Calu3 (cell line): ENCODE measurements around the gene TRIO. TPM values are rescaled to one million over a fixed set of nuclear protein-coding genes. Genes with fewer than 3 reads are reported as not detected.

Experiments used
- BruUV-seq: library from RNA; stranded (reverse); fragments of 400-500 nt; replicated peaks from 2 replicates; lab custom pipeline; 2021; lab: Mats Ljungman, UMichigan
- CTCF ChIA-PET: fragments of 300-600 bp; sonication (Branson Sonifier 250); formaldehyde crosslinking; loops from one replicate; lab custom pipeline; 2022; ENCODE audit warnings: antibody characterized with exemption; lab: Charles Lee
- DNase-seq: peaks from one replicate; pipeline ENCODE4 v3.0.0; 2022
- H3K27ac Mint-ChIP-seq: one replicate; pipeline ENCODE4 v1.8.0; 2022; ENCODE audit warnings: mixed read lengths; ENCODE audit not compliant: unreplicated experiment
- H3K27me3 Mint-ChIP-seq: one replicate; pipeline ENCODE4 v1.8.0; 2022; ENCODE audit warnings: mixed read lengths; ENCODE audit not compliant: unreplicated experiment
- H3K36me3 Mint-ChIP-seq: one replicate; pipeline ENCODE4 v1.8.0; 2022; ENCODE audit warnings: mild to moderate bottlenecking, moderate library complexity, mixed read lengths; ENCODE audit not compliant: insufficient read depth, unreplicated experiment
- H3K4me1 Mint-ChIP-seq: one replicate; pipeline ENCODE4 v1.8.0; 2022; ENCODE audit warnings: mild to moderate bottlenecking, low read depth, mixed read lengths; ENCODE audit not compliant: unreplicated experiment
- H3K4me3 Mint-ChIP-seq: one replicate; pipeline ENCODE4 v1.8.0; 2022; ENCODE audit warnings: mild to moderate bottlenecking, low read depth, moderate library complexity, mixed read lengths; ENCODE audit not compliant: unreplicated experiment
- H3K9me3 Mint-ChIP-seq: one replicate; pipeline ENCODE4 v1.8.0; 2022; ENCODE audit warnings: low read depth, mixed read lengths; ENCODE audit not compliant: unreplicated experiment
- CTCF ChIP-seq: fragments of 200-600 bp; IDR thresholded peaks from one replicate; pipeline ENCODE4 v1.8.0; 2022; ENCODE audit warnings: antibody characterized with exemption; ENCODE audit not compliant: unreplicated experiment
- intact Hi-C: fragments of 100-400 bp; cut with micrococcal nuclease; formaldehyde crosslinking; loops from one replicate; pipeline ENCODE4 v1.10.0; 2022; ENCODE audit not compliant: unreplicated experiment
- total RNA-seq: library from RNA; stranded (reverse); gene quantifications from 2 replicates; pipeline ENCODE4 v1.2.3, GENCODE V29; 2022

The TRIO gene
- total RNA-seq, 1 experiment from 2014 or later: 183 TPM

DNA sequence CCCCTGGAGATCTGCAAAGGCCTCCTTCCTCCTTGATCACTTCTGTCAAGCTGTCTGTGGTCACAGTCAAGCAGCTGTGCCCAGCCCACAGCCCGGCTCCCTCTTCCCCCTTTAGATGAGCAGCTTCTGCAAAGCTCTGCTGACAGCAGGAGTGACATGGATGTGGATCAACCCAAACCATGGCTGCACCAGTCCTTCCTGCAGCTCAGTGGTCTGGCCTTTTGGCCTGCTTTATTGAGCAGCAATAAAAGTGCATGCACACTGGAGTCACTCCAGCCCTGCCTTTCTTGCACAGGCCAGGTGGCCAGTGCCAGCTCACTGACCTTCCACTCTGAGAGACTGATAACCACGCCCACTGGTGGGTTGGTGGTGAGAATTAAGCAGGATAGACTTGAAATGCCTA lies 347.2 kb downstream of the TRIO start:
- Mint-ChIP-seq H3K4me1 (no peaks in the 10 kb centered on the region), H3K4me3 (no peak overlapping the region), H3K36me3 (peaks cover 42% of the 10 kb centered on the region), H3K27me3 (no peaks in the 10 kb centered on the region), H3K9me3 (no peaks in the 10 kb centered on the region), H3K27ac (no peak overlapping the region)
- DNase-seq: no peak
- CTCF ChIA-PET: no interaction called here
- intact Hi-C loops: no loop called here
- no peak for TF ChIP-seq CTCF
- BruUV-seq: no TSS peak

GRCh38 chr5:14491015-14491915 lies 348.1 kb downstream of the TRIO start:
- TF ChIP-seq CTCF: no peak
- Mint-ChIP-seq H3K4me1 (no peaks in the 10 kb centered on the region), H3K27me3 (no peaks in the 10 kb centered on the region), H3K36me3 (peaks cover 41% of the 10 kb centered on the region), H3K9me3 (no peaks in the 10 kb centered on the region), H3K4me3 (no peak overlapping the region), H3K27ac (no peak overlapping the region)
- BruUV-seq: no TSS peak
- intact Hi-C loops: no loop called here
- no peak for DNase-seq
- CTCF ChIA-PET: no interaction called here

- CTCF ChIA-PET: no interaction called here
- H3K4me1 Mint-ChIP-seq: no peaks in the 10 kb centered on the region
- no peaks in the 10 kb centered on the region for H3K9me3 Mint-ChIP-seq
- H3K27ac Mint-ChIP-seq: no peak overlapping the region
- BruUV-seq: no TSS peak
- intact Hi-C loops: no loop called here
- H3K4me3 Mint-ChIP-seq: no peak overlapping the region
- no peaks in the 10 kb centered on the region for H3K27me3 Mint-ChIP-seq
- no peak for TF ChIP-seq CTCF
- no peak for DNase-seq
- peaks cover 47% of the 10 kb centered on the region for H3K36me3 Mint-ChIP-seq
Observed at GRCh38 chr5:14492331-14492964, 349.3 kb downstream of the TRIO start.

GRCh38 chr5:14495301-14495700 lies 352.2 kb downstream of the TRIO start:
- no peak overlapping the region for H3K4me3 Mint-ChIP-seq

More at GRCh38 chr5:14495301-14495700, 352.2 kb downstream of the TRIO start:
- H3K27ac Mint-ChIP-seq: no peak overlapping the region
- H3K4me1 Mint-ChIP-seq: no peaks in the 10 kb centered on the region
- H3K36me3 Mint-ChIP-seq: peaks cover 41% of the 10 kb centered on the region
- DNase-seq: no peak
- intact Hi-C loops: no loop called here
- BruUV-seq: no TSS peak
- H3K27me3 Mint-ChIP-seq: no peaks in the 10 kb centered on the region
- CTCF ChIA-PET: no interaction called here
- no peaks in the 10 kb centered on the region for H3K9me3 Mint-ChIP-seq
- no peak for TF ChIP-seq CTCF
